Suprapubic skin (tissue), 3 donors: Measurements from ENCODE around the gene COL4A1.

Experiments
- POLR2A ChIP-seq, 2 donors: fragments of 450-650 bp; IDR thresholded peaks; one replicate each; pipeline ENCODE4 v1.6.1; 2017; ENCODE audit warnings: antibody characterized with exemption in 2 of 2, mild to moderate bottlenecking in 2 of 2, moderate library complexity in 2 of 2
- TF ChIP-seq, protein P1 (sequence below), 2 donors: fragments of 200-600 bp in 1 of 2; fragments of 450-650 bp in 1 of 2; sonication (generic) in 1 of 2; IDR thresholded peaks; one replicate each; pipeline ENCODE4 v1.5.1; 2016 to 2019; ENCODE audit warnings: antibody characterized with exemption in 2 of 2, mild to moderate bottlenecking in 1 of 2, moderate library complexity in 1 of 2

DNA sequence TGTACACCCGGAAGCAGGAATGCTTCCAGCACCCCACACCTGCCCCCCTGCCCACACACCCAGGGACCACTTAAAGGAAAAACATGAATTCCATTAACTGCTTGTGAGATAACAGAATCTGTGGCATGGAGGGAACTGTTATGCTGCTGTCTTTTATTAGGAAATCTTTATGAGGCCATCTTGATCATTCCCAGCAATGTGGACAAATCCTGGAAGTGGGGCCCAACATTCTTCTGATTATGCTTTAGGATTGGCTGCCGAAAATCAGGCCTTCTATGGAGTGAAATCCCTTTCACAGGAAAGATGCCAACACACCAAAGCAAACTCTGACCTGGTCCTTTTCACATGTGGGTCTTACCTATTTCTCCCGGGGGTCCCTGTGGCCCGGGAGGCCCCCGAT lies 114.5 kb downstream of the COL4A1 start:
- no peak for TF ChIP-seq POLR2A (IDR thresholded peaks at IDR 0.05)
- TF ChIP-seq, protein P1, sequence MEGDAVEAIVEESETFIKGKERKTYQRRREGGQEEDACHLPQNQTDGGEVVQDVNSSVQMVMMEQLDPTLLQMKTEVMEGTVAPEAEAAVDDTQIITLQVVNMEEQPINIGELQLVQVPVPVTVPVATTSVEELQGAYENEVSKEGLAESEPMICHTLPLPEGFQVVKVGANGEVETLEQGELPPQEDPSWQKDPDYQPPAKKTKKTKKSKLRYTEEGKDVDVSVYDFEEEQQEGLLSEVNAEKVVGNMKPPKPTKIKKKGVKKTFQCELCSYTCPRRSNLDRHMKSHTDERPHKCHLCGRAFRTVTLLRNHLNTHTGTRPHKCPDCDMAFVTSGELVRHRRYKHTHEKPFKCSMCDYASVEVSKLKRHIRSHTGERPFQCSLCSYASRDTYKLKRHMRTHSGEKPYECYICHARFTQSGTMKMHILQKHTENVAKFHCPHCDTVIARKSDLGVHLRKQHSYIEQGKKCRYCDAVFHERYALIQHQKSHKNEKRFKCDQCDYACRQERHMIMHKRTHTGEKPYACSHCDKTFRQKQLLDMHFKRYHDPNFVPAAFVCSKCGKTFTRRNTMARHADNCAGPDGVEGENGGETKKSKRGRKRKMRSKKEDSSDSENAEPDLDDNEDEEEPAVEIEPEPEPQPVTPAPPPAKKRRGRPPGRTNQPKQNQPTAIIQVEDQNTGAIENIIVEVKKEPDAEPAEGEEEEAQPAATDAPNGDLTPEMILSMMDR (IDR thresholded peaks at IDR 0.05): no peak
